ENCODE measurements around the gene S100A10.

The S100A10 gene

GRCh38 chr1:151993734-151994496, at the start of gene S100A10:
S100A10 (minus strand) TSS chr1:151993859; CDS start chr1:151986230, 7,629 bp downstream.
- DNase-seq, result no peak

- DNase-seq, result no peak
These were observed 48.4 kb upstream of the S100A10 start for GRCh38 chr1:152042030-152042429.

GRCh38 chr1:152039886-152040285, 46.2 kb upstream of the S100A10 start:
- no peak for DNase-seq

- DNase-seq, result no peak
These were observed 45.8 kb upstream of the S100A10 start for GRCh38 chr1:152039461-152039860.

GRCh38 chr1:152038871-152039270, 45.2 kb upstream of the S100A10 start:
- no peak for DNase-seq

- no peak for DNase-seq
These were observed 42.9 kb upstream of the S100A10 start, which contains the start of gene S100A11 for GRCh38 chr1:152036267-152037216. S100A11 (minus strand) TSS chr1:152037004; CDS start chr1:152036915, 89 bp downstream.

- DNase-seq, result no peak
These were observed 42.0 kb upstream of the S100A10 start for GRCh38 chr1:152035539-152036266.

GRCh38 chr1:152034654-152035538, 41.2 kb upstream of the S100A10 start:
- DNase-seq, result no peak

- DNase-seq, result no peak
These were observed 40.6 kb upstream of the S100A10 start for GRCh38 chr1:152034324-152034653.

- no peak for DNase-seq
These were observed 36.2 kb upstream of the S100A10 start for GRCh38 chr1:152029929-152030211.

GRCh38 chr1:152029144-152029928, 35.7 kb upstream of the S100A10 start:
- DNase-seq, result no peak

GRCh38 chr1:152026895-152027294, 33.2 kb upstream of the S100A10 start:
- no peak for DNase-seq

- no peak for DNase-seq
These were observed 30.6 kb upstream of the S100A10 start for GRCh38 chr1:152024223-152024622.

GRCh38 chr1:152023221-152023620, 29.6 kb upstream of the S100A10 start:
- DNase-seq, result no peak

- no peak for DNase-seq
These were observed 28.8 kb upstream of the S100A10 start for GRCh38 chr1:152022474-152022873.

GRCh38 chr1:152021569-152021968, 27.9 kb upstream of the S100A10 start:
- DNase-seq, result no peak

- no peak for DNase-seq
These were observed 27.2 kb upstream of the S100A10 start for GRCh38 chr1:152020849-152021248.

- no peak for DNase-seq
These were observed 24.9 kb upstream of the S100A10 start for GRCh38 chr1:152018537-152018936.

- no peak for DNase-seq
These were observed 22.1 kb upstream of the S100A10 start for GRCh38 chr1:152015766-152016165.

- no peak for DNase-seq
These were observed 21.3 kb upstream of the S100A10 start for GRCh38 chr1:152014943-152015342.

- DNase-seq, result no peak
These were observed 20.1 kb upstream of the S100A10 start for GRCh38 chr1:152013664-152014237.
